GM11168 (cell line): ENCODE results near the gene CSTPP1.
"Not testable (repeated sequence)": the region's sequence is repeated elsewhere in the genome, so short reads cannot be mapped to it uniquely, and the experiment has no call there.

Experiments
- in situ Hi-C: fragments of 300-500 bp; cut with MboI; formaldehyde crosslinking; loops from one replicate; pipeline ENCODE4 v1.12.0; 2022; ENCODE audit warnings: low sequenced_read_pairs; ENCODE audit not compliant: unreplicated experiment

Gene CSTPP1

GRCh38 chr11:47078751-47079521 is 142.4 kb downstream of the CSTPP1 start:
- in situ Hi-C loops: no loop called here

GRCh38 chr11:47080775-47081174 is 144.2 kb downstream of the CSTPP1 start:
- in situ Hi-C loops: not testable (repeated sequence)

- in situ Hi-C loops: no loop called here
Observed at GRCh38 chr11:47083913-47084312, 147.4 kb downstream of the CSTPP1 start.

DNA sequence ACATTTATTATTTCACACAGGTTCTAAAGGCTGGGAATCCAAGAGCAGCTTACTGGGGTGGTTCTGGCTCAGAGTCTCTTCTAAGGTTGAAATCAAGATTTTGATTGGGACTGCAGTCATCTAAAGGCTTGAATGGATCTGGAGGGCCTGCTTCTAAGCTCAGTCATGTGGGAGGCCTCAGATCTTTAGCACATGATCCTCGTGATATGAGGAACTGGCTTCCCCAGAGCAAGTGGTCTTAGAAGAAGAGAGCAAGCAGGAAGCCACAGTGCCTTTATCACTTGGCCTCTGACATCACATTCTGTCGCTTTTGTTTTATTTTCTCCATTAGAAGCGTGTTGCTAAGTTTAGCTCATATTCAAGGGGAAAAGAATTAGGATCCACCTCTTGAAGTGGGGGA is 151.2 kb downstream of the CSTPP1 start:
- in situ Hi-C loops: no loop called here

GRCh38 chr11:47093541-47093940 is 157.0 kb downstream of the CSTPP1 start:
- in situ Hi-C loops: no loop called here

DNA sequence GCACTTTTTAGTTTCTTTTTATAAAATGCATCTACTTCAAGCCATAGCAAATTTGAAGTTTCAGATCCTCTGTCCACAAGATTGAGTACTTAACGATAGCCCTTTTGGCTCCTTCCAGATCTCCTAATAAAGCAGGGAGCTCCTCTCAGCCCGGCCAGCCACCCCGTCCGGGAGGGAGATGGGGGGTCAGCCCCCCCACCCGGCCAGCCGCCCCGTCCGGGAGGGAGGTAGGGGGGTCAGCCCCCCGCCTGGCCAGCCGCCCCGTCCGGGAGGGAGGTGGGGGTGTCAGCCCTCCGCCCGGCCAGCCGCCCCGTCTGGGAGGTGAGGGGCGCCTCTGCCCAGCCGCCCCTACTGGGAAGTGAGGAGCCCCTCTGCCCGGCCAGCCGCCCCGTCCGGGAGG is 160.3 kb downstream of the CSTPP1 start:
- in situ Hi-C loops: not testable (repeated sequence)

DNA sequence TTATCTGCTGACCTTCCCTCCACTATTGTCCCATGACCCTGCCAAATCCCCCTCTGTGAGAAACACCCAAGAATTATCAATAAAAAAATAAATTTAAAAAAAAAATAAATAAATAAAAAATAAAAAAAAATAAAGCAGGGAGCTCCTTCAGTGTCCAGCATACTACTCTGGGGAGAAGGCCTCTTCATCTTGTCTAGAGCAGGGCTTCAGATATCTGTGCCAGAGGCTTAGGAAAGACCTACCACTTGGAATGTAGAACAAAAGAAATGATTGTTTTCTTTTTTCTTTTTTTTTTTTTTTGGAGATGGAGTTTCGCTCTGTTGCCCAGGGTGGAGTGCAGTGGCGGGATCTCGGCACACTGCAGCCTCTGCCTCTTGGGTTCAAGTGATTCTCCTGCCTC is 161.7 kb downstream of the CSTPP1 start:
- in situ Hi-C loops: not testable (repeated sequence)

GRCh38 chr11:47099214-47099917 is 162.8 kb downstream of the CSTPP1 start:
- in situ Hi-C loops: no loop called here

DNA sequence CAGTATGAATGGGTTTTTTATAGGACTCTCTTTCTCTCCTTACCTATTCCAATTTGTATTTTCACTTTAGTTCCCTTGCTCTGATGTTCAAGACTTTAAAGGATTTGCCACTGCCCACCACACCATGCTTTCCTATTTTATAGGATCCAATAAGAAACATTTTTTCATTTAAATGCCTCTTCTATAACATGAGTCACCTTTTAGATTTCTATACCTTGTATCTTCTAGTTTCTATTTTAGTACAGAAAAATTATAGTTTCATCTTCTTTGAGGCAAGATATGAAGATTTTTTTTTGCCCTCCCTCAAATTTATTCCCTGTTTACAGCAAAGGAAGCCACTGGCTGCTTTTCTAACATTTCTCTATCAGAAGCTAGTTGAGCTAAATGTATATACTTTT is 163.4 kb downstream of the CSTPP1 start:
- in situ Hi-C loops: no loop called here

DNA sequence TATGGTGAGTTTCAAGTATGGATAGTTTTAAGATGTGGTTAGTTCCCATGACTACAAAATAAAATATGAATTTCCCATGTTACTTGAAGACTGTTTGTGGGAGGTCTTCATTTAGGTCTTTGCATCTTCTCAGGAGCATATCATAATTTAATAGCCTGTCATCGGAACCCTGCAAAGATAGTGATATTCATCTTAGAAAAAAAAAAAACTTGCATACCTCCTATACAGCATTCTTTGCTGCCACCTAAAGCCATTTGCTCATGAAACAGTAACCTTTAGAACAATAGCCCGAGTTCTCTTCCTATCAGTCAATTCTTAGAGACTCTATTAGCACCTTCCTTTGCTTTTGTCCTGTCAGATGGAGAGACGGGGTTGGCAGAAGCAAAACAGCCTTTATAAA is 164.8 kb downstream of the CSTPP1 start:
- in situ Hi-C loops: no loop called here

DNA sequence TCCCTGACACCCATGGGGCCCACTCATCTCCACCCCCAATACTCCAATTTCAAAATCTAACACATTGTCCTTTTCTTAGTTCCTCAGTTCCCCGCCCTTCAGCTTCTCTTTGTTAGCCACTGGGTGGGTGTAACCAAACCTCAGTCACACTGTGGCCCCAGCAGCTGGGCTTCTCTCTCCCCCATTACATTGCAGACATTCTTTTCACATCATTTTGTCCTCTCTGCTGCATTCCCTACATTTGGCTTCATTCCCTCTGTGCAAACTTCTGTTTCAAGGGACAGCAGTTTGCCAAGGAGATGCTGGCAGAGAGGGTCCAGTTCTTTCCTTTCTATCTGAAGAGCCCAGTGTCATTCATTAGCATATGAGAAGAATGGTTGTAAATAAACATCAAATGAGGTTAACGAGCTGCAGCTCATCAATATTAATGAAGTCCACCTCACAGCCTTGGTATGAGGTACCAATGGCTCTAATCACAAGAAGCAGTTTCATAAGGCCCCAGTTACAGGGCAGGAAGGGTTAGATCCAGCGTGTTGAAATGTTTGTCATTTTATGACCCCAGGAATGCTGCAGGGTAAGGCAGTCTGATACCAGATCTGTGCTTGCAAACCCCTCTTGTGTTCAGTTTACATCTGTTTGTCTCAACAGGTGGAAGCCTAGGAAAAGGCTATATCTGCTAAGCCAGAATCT is 167.8 kb downstream of the CSTPP1 start:
- in situ Hi-C loops: no loop called here

DNA sequence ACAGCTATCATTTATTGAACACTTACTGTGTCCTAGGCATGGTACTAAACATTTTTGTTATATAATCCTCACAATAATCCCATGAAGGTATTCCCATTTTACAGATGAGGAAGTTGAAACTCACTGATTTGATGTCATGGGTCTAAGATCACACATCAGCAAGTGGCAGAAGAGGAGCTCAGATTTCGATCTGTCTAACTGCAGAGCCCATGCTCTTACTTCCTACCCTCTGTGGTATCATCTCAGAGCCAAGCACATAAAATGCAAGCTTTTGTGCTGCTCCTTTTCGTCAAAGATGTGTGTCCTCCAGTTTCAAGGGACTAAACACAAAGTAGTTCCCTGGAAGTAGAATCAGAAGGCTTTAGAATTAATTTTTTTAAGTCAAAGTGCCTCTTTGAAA is 169.0 kb downstream of the CSTPP1 start:
- in situ Hi-C loops: no loop called here

DNA sequence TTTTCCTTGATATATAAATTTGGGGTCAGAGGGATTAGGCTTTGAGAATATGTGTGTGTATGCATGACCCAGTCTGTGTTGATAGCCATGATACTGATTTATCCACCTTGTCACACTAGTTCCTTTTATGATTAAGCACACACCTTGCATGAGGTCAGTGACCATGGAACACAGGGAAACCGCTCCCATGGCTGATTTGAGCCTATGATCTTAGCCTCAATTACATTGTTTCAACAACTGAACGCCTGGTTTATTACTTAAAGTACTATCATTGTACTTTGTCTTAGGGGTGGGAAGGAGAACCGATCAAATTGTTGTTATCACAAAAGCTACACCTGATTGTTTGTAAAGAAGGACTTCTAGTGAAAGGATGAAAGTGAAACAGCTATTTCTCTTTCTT is 169.4 kb downstream of the CSTPP1 start:
- in situ Hi-C loops: no loop called here

- in situ Hi-C loops: no loop called here
Observed at GRCh38 chr11:47106798-47107411, 170.3 kb downstream of the CSTPP1 start.

DNA sequence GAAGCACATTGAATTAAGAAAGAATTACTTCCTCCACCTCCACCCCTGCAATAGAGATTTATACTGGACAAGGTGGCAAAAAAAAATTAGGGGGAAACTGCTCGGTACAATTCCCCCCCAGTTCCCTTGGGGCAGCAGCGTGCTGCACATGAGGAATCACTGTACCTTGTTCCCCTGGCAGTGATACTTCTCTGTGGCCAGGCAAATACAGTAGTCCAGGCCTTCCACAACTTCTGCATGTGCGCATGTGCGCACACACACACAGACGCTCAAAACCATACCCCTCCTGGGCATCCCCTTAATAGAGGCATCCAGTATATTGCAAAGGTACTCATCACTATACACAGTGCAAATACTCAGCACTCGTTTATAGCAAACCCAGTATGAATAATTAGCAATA is 171.2 kb downstream of the CSTPP1 start:
- in situ Hi-C loops: no loop called here

- in situ Hi-C loops: no loop called here
Observed at GRCh38 chr11:47108214-47108613, 171.7 kb downstream of the CSTPP1 start.

- in situ Hi-C loops: no loop called here
Observed at GRCh38 chr11:47109051-47109726, 172.6 kb downstream of the CSTPP1 start.

- in situ Hi-C loops: no loop called here
Observed at GRCh38 chr11:47109727-47110246, 173.2 kb downstream of the CSTPP1 start.

DNA sequence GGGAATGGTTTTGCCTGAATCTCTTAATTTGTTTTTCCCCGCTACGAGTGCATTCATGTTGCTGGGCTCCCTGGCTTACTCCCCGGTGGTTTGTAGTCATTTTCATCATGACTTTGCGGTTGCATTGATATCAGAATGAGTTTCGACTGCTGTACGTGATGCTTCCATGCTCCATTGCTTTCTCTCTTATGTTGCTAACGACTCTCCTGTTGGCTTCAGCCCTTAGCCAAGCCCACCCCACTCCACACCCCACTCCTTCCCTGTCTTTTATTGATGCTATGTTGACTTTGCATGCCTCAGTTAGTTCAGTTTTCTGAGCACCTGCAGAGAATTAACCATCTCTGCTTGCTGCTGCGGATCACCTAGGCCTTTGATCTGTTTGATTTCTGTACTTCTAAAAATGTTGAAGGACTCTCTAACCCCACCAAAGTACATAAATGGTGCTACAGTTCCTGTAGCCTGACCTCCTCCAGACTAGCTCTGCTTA is 174.8 kb downstream of the CSTPP1 start:
- in situ Hi-C loops: no loop called here

- in situ Hi-C loops: not testable (repeated sequence)
Observed at GRCh38 chr11:47112941-47113340, 176.4 kb downstream of the CSTPP1 start.
